ENCODE measurements around the gene YARS2.
"Not testable (repeated sequence)": the region's sequence is repeated elsewhere in the genome, so short reads cannot be mapped to it uniquely, and the experiment has no call there.

The YARS2 gene

GRCh38 chr12:32742133-32742532 is 13.6 kb downstream of the YARS2 start:
- DNase-seq: no peak

DNA sequence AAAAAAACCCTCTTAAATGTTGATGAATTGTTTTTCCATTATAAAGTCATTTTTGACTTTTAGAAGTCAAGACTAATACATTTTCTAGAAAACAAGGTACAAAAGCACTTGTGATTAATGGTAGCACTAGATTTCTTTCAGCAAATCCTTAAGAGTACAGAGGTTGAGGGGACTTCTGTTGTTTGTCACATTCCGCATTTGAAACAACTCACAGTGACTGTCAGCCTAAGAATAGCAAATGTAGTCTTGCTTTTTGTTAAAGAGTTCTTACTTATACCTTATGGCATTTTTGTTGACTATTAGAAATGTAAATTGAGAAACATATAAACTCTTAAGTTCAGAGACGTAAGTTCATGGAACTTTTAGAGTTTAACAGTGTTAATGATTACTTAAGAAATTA is 16.4 kb downstream of the YARS2 start:
- no peak for DNase-seq

- DNase-seq: no peak
Observed at GRCh38 chr12:32737715-32738114, 18.0 kb downstream of the YARS2 start.

DNA sequence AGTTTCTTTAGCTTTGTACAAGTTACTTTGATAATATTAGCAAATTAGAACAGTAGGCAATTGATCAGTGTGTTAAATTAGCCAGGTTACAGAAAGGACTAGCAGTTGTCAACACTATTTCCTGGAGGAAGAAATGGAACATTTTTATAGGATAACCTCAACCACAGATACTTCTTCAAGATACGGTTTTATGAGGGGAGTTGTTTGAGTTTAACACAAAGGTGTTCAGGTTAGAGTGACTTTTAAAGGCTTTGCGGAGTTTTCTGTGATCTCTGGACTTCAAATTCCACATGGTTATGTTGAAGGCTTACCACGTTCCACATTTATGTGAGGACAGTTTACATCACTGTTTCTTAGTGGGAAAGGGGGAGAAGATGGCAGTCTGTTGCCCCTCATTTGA is 19.3 kb downstream of the YARS2 start:
- DNase-seq: no peak

GRCh38 chr12:32734952-32735351 is 20.7 kb downstream of the YARS2 start:
- no peak for DNase-seq

DNA sequence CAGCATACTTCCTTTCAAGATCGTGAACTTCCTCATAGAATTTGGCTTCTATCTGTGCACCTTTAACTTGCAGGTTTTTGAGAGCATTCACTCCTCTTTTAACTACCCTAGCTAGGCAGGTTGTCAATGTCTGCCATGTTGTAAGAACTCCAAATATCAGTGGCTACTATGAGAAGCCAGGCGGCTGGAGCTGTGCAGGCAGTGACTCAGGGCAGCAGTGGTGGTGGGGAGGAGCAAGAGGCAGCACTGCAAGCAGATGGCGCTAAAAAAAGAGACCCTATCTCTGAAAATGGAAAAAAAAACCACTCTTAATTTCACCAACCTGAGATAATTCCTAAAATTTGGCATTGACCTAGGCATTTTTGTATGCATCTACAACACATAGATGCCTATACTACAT is 28.5 kb downstream of the YARS2 start:
- DNase-seq: no peak

- no peak for DNase-seq
Observed at GRCh38 chr12:32726286-32726685, 29.4 kb downstream of the YARS2 start.

- DNase-seq: not testable (repeated sequence)
Observed at GRCh38 chr12:32725308-32725707, 30.4 kb downstream of the YARS2 start.

DNA sequence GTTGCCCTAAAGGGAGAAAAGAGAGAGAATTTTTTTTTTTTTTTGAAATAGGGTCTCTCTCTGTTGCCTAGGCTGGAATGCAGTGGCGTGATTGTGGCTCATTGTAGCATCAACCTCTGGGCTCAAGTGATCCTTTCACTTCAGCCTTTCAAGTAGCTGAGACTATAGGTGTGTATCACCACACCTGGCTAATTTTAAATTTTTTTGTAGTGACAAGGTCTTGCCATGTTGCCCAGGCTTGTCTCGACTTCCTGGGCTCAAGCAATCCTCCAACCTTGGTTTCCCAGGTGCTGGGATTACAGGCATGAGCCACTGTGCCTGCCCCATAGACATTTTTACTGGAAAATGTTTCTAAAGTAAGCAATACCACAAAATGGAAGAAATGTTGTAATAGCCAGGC is 36.8 kb downstream of the YARS2 start:
- no peak for DNase-seq

GRCh38 chr12:32714772-32715171 is 40.9 kb downstream of the YARS2 start:
- no peak for DNase-seq

DNA sequence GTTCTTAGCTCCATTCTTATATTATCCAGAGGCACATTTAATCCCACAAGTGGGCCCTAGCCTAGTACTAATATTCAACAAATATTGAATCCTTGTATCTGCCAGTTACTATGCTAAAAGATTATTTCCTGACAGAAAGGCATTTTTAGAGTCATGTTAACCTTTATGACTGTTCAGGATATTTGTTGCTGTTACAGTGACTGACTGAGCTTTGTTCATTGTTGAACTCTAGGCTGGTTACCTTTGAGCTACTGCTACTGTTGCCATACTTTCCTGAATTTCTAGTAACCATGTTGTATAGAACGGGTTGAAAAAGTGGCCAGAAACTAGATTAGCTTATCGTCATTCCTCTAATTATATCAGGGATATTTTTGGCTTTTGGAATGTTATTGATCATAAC is 46.8 kb downstream of the YARS2 start:
- DNase-seq: no peak

GRCh38 chr12:32706335-32707024 is 49.2 kb downstream of the YARS2 start:
- DNase-seq: no peak

DNA sequence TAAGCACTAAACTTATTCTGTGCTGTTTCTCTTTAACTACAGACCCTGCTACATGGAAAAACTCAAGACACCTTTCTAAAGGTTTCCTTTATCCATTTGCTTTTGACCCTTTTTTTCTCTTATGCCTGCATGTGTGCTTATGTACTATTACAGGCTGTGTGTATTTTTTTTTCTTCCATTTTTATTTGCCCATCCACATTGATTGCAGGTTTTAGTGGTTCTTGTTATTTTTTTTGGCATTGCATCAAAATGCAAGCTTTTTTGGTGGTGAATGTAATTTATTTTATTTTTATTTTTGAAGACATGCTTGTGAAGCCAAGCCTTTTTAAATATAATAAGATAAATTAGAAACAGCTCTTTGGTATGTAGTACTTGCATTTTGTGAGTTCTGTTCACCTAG is 49.9 kb downstream of the YARS2 start:
- DNase-seq: no peak

- no peak for DNase-seq
Observed at GRCh38 chr12:32702946-32703345, 52.8 kb downstream of the YARS2 start.

GRCh38 chr12:32702473-32702872 is 53.2 kb downstream of the YARS2 start:
- no peak for DNase-seq

DNA sequence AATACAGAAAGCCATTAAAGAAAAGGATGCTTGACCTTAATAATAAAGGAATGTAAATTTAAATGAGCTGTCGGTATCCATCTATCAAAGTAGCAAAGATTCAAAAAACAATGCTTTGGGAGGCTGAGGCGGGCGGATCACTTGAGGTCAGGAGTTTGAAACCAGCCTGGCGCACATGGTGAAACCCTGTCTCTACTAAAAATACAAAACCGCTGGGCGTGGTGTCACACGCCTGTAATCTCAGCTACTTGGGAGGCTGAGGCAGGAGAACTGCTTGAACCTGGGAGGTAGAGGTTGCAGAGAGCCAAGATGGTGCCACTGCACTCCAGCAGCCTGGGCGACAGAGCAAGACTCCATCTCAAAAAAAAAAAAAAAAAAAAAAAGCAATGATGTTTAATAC is 56.3 kb downstream of the YARS2 start:
- DNase-seq: not testable (repeated sequence)

GRCh38 chr12:32698285-32698684 is 57.4 kb downstream of the YARS2 start:
- DNase-seq: no peak

DNA sequence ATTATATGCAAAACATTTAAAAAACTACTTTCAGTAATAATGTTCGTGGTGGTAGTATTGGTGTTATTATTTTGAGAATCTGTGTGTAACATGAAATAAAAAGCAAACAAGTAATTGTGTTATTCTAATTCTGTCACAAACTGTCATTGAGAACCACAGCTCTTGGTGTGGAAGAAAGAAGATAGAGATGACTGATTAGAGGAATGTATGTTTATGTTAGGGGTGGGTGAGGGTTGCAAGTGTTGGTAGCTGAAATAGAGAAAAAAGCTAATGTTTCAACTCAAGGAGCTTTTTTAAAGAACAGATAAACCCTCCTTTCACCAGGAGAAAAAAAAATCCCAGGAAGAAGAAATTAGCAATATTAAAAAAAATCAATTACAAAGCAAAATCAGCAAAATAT is 58.3 kb downstream of the YARS2 start:
- DNase-seq: no peak
